PFSK-1 (cell line): Measurements from ENCODE around the gene CCS.

Source experiments
- FOXP2 ChIP-seq: optimal IDR thresholded peaks from 2 replicates; pipeline ENCODE3; 2011; ENCODE audit warnings: borderline replicate concordance, control low read depth, inconsistent platforms; ENCODE audit not compliant: insufficient read depth; ENCODE audit errors: extremely low read length, extremely low read depth
- POLR2AphosphoS5 ChIP-seq: IDR thresholded peaks from 2 replicates; pipeline ENCODE4 v1.6.1; 2012; ENCODE audit warnings: low read depth, mild to moderate bottlenecking, control low read depth, low read length, moderate library complexity
- REST ChIP-seq, 2 experiments: IDR thresholded peaks; 2 replicates each; pipeline versions ENCODE4 v1.6.1 to v1.8.0; 2011 to 2012; ENCODE audit warnings: low read depth in 2 of 2, low read length in 2 of 2, control low read depth in 1 of 2, inconsistent platforms in 1 of 2, mild to moderate bottlenecking in 1 of 2, moderate library complexity in 1 of 2; ENCODE audit not compliant: insufficient read depth in 1 of 2
- SIN3A ChIP-seq: IDR thresholded peaks from 2 replicates; pipeline ENCODE4 v1.6.1; 2012; ENCODE audit warnings: mild to moderate bottlenecking, low read length, moderate library complexity, borderline replicate concordance; ENCODE audit not compliant: insufficient read depth
- TAF1 ChIP-seq: IDR thresholded peaks from 2 replicates; pipeline ENCODE4 v1.6.1; 2012; ENCODE audit warnings: low read length, control low read depth, borderline replicate concordance; ENCODE audit not compliant: insufficient read depth

The CCS gene

GRCh38 chr11:66616379-66617154 lies 23.6 kb downstream of the CCS start, which contains the start of gene RBM14:
Gene RBM14, plus strand, starts transcription at chr11:66616630. Its CDS starts 91 bp downstream, at chr11:66616721.
- peak; percentile 99 for TF ChIP-seq POLR2AphosphoS5
- TF ChIP-seq SIN3A = 0 out of 2 replicates have a peak, but pooled peaks have one; percentile 9
- peak; percentile 98 for TF ChIP-seq TAF1
- peak; percentile 39 to 43; a peak in 2 of 4 replicates for TF ChIP-seq REST (IDR thresholded peaks at IDR 0.05; ENCODE audit: insufficient read depth in 1 of 2, low read depth in 2 of 2, low read length in 2 of 2)
- TF ChIP-seq FOXP2 = peak; percentile 16

- TF ChIP-seq TAF1 = no peak
- no peak for TF ChIP-seq POLR2AphosphoS5
- 0 out of 2 replicates have a peak, but pooled peaks have one; percentile 18 for TF ChIP-seq SIN3A
- no peak for TF ChIP-seq REST (IDR thresholded peaks at IDR 0.05; ENCODE audit: insufficient read depth in 1 of 2, low read depth in 2 of 2, low read length in 2 of 2)
- TF ChIP-seq FOXP2 = no peak
These were observed 24.3 kb downstream of the CCS start for GRCh38 chr11:66617155-66617834.

- no peak for TF ChIP-seq TAF1
- no peak for TF ChIP-seq REST (IDR thresholded peaks at IDR 0.05; ENCODE audit: insufficient read depth in 1 of 2, low read depth in 2 of 2, low read length in 2 of 2)
- no peak for TF ChIP-seq POLR2AphosphoS5
- no peak for TF ChIP-seq SIN3A
- no peak for TF ChIP-seq FOXP2
These were observed 26.1 kb downstream of the CCS start for GRCh38 chr11:66619080-66619554.

GRCh38 chr11:66624450-66624849 lies 31.5 kb downstream of the CCS start:
- TF ChIP-seq TAF1 (no peak), FOXP2 (no peak), POLR2AphosphoS5 (no peak), REST (IDR thresholded peaks at IDR 0.05; ENCODE audit: insufficient read depth in 1 of 2, low read depth in 2 of 2, low read length in 2 of 2) (no peak), SIN3A (no peak)
